Endothelial cell of umbilical vein (primary cell): ENCODE results near the gene KIAA2012. TPM values are rescaled to one million over a fixed set of nuclear protein-coding genes. Genes with fewer than 3 reads are reported as not detected.

ENCODE experiments used
- BruUV-seq: library from RNA; stranded (reverse); fragments of 400-500 nt; replicated peaks from 2 replicates; lab custom pipeline; 2021; lab: Mats Ljungman, UMichigan
- CTCF ChIA-PET: fragments of 300-600, 350-600 bp; sonication (Branson Sonifier 250); formaldehyde crosslinking; loops from one replicate; lab custom pipeline; 2021; ENCODE audit warnings: antibody characterized with exemption, inconsistent platforms; lab: Charles Lee
- POLR2A ChIA-PET: fragments of 300-600, 350-600 bp; sonication (Branson Sonifier 250); formaldehyde crosslinking; loops from one replicate; lab custom pipeline; 2021; ENCODE audit warnings: antibody characterized with exemption, inconsistent platforms; lab: Charles Lee
- DNase-seq: peaks from one replicate; pipeline ENCODE4 v3.0.0-alpha.2; 2011; ENCODE audit warnings: low read depth, low spot score
- FAIRE-seq: peaks from 2 replicates; lab custom pipeline; 2011; peaks lifted over from hg19 to GRCh38; lab: Jason Lieb, UNC
- H2AFZ ChIP-seq: 2 replicates; pipeline ENCODE4 v1.6.0; 2012; ENCODE audit warnings: low read depth, low read length, control low read depth, inconsistent platforms
- H3K27ac ChIP-seq: 2 replicates; pipeline ENCODE4 v1.5.1; 2011; ENCODE audit warnings: low read depth, mild to moderate bottlenecking, control low read depth, low read length, moderate library complexity; ENCODE audit not compliant: insufficient read depth
- H3K27me3 ChIP-seq, 2 experiments: 2 replicates each; pipeline versions ENCODE4 v1.6.0 to v1.6.1; 2011; ENCODE audit warnings: low read length in 2 of 2, mixed read lengths in 1 of 2; ENCODE audit not compliant: control insufficient read depth in 2 of 2, insufficient read depth in 2 of 2
- H3K36me3 ChIP-seq, 2 experiments: 2 replicates in 1 of 2; 3 replicates in 1 of 2; pipeline ENCODE4 v1.5.1; 2011; ENCODE audit warnings: low read length in 2 of 2, mild to moderate bottlenecking in 1 of 2, moderate library complexity in 1 of 2; ENCODE audit not compliant: control insufficient read depth in 2 of 2, insufficient read depth in 2 of 2; ENCODE audit errors: extremely low read depth in 1 of 2
- H3K4me1 ChIP-seq: 3 replicates; pipeline ENCODE4 v1.5.1; 2011; ENCODE audit warnings: mild to moderate bottlenecking, low read length; ENCODE audit not compliant: control insufficient read depth, insufficient read depth; ENCODE audit errors: extremely low read depth
- H3K4me2 ChIP-seq: 2 replicates; pipeline ENCODE4 v1.6.1; 2011; ENCODE audit warnings: low read length, control low read depth, mixed read lengths; ENCODE audit not compliant: insufficient read depth
- H3K4me3 ChIP-seq, 3 experiments: fragments of 200-600 bp in 1 of 3; sonication (generic), shearing (Covaris generic) in 1 of 3; replicated peaks in 1 of 3; 2 replicates each; pipeline ENCODE4 v1.5.1; 2011 to 2016; ENCODE audit warnings: control low read depth in 3 of 3, low read length in 3 of 3, mild to moderate bottlenecking in 2 of 3, inconsistent platforms in 1 of 3, low read depth in 1 of 3, moderate library complexity in 1 of 3; ENCODE audit not compliant: insufficient read depth in 1 of 3
- H3K79me2 ChIP-seq: 2 replicates; pipeline ENCODE4 v1.6.0; 2012; ENCODE audit warnings: low read length, inconsistent platforms; ENCODE audit not compliant: control insufficient read depth, insufficient read depth
- H3K9ac ChIP-seq: replicated peaks from 2 replicates; pipeline ENCODE3; 2011; ENCODE audit warnings: low read length, control low read depth; ENCODE audit not compliant: insufficient read depth; ENCODE audit errors: extremely low read depth
- H3K9me1 ChIP-seq: replicated peaks from 3 replicates; pipeline ENCODE4 v1.6.0; 2011; ENCODE audit warnings: mild to moderate bottlenecking, low read length; ENCODE audit not compliant: control insufficient read depth, insufficient read depth; ENCODE audit errors: extremely low read depth
- H3K9me3 ChIP-seq: replicated peaks from 2 replicates; pipeline ENCODE4 v1.5.1; 2012; ENCODE audit warnings: low read length, inconsistent platforms; ENCODE audit not compliant: control insufficient read depth, insufficient read depth
- H4K20me1 ChIP-seq: replicated peaks from 2 replicates; pipeline ENCODE3; 2011; ENCODE audit warnings: mild to moderate bottlenecking, low read length; ENCODE audit not compliant: control insufficient read depth, insufficient read depth; ENCODE audit errors: extremely low read depth
- CTCF ChIP-seq, 2 donors: IDR thresholded peaks; 1 replicate in 1 of 2; 2 replicates in 1 of 2; pipeline ENCODE4 v1.5.1; 2011; ENCODE audit warnings: low read length in 2 of 2, mild to moderate bottlenecking in 2 of 2, moderate library complexity in 2 of 2, control low read depth in 1 of 2, inconsistent platforms in 1 of 2, low read depth in 1 of 2; ENCODE audit not compliant: insufficient read depth in 1 of 2; ENCODE audit errors: extremely low read depth in 1 of 2
- EZH2 ChIP-seq: IDR thresholded peaks from 2 replicates; pipeline ENCODE4 v1.6.1; 2012; ENCODE audit warnings: borderline replicate concordance, low read depth, mild to moderate bottlenecking, moderate library complexity, low read length, inconsistent platforms; ENCODE audit not compliant: severe bottlenecking
- FOS ChIP-seq: IDR thresholded peaks from 2 replicates; pipeline ENCODE4 v1.6.1; 2011; ENCODE audit warnings: mild to moderate bottlenecking, low read length, moderate library complexity, borderline replicate concordance; ENCODE audit not compliant: insufficient read depth
- GATA2 ChIP-seq: IDR thresholded peaks from 2 replicates; pipeline ENCODE4 v1.7.0; 2011; ENCODE audit warnings: low read depth, mild to moderate bottlenecking, moderate library complexity, mixed read lengths, low read length; ENCODE audit not compliant: insufficient read length, insufficient read depth
- JUN ChIP-seq: IDR thresholded peaks from 2 replicates; pipeline ENCODE4 v1.6.1; 2011; ENCODE audit warnings: borderline replicate concordance, low read depth; ENCODE audit not compliant: insufficient read length, insufficient read depth
- MYC ChIP-seq: IDR thresholded peaks from one replicate; pipeline ENCODE4 v1.6.1; 2011; ENCODE audit warnings: mild to moderate bottlenecking, low read depth, low read length
- POLR2A ChIP-seq: IDR thresholded peaks from 2 replicates; pipeline ENCODE4 v1.6.1; 2012; ENCODE audit warnings: low read depth, mild to moderate bottlenecking, control low read depth, low read length
- POLR2AphosphoS5 ChIP-seq: IDR thresholded peaks from 2 replicates; pipeline ENCODE4 v1.6.1; 2012; ENCODE audit warnings: low read depth, mild to moderate bottlenecking, control low read depth, low read length, moderate library complexity; ENCODE audit not compliant: insufficient read depth
- dilution Hi-C: fragments of 300-500 bp; cut with MboI; formaldehyde crosslinking; loops from one replicate; pipeline ENCODE4 v1.15.0; 2019; ENCODE audit warnings: low sequenced_read_pairs; ENCODE audit not compliant: extremely low pct_ligation_motif_present
- intact Hi-C: fragments of 100-400 bp; cut with micrococcal nuclease; formaldehyde crosslinking; loops from one replicate; pipeline ENCODE4 v1.10.0; 2022
- polyA plus RNA-seq, 4 experiments: library from polyadenylated mRNA; depleted of rRNA in 3 of 4; stranded (reverse) in 3 of 4; unstranded in 1 of 4; fragments of >200 nt; gene quantifications; 2 replicates each; pipeline versions ENCODE4 v1.2.1 to v1.2.3, GENCODE V29; 2011 to 2012; ENCODE audit warnings: missing spikeins in 1 of 4
- total RNA-seq: library from RNA; stranded (reverse); gene quantifications from 2 replicates; pipeline ENCODE4 v1.2.3, GENCODE V29; 2021
- TF ChIP-seq, protein P1 (sequence below): IDR thresholded peaks from 2 replicates; pipeline ENCODE4 v1.6.1; 2011; ENCODE audit not compliant: insufficient read depth, insufficient read length

The KIAA2012 gene
- total and polyA plus RNA-seq, 2 donors (not counting 3 experiments of a cell fraction or from before 2014, with no cell fraction given): not detected

DNA sequence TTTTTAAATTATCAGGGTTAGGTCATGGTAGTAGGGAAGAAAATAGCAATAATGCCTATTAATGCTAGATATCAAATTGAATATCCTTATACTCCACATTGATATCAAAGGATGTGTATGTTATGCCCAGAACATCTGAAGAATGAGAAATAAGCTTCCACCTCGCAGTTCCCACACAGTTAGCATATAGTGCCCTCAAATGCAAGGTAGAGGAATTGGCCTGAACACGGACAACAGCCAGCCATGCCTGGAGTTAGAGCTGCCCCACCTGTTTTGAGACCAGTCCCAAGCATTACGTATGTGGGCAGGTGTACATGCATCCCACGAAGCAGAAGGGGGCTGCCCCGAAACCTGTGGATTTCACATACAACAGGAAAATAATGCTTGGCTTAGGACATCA is 85.7 kb downstream of the KIAA2012 start:
- no peaks in the 10 kb centered on the region for H3K9me3 ChIP-seq
- DNase-seq (no peak), FAIRE-seq (no peak)
- TF ChIP-seq JUN (no peak), POLR2A (no peak), GATA2 (no peak), MYC (no peak), EZH2 (no peak), POLR2AphosphoS5 (no peak), CTCF (IDR thresholded peaks at IDR 0.05; ENCODE audit: extremely low read depth in 1 of 2, insufficient read depth in 1 of 2, low read depth in 1 of 2, low read length in 2 of 2) (no peak), FOS (no peak)
- TF ChIP-seq, protein P1, sequence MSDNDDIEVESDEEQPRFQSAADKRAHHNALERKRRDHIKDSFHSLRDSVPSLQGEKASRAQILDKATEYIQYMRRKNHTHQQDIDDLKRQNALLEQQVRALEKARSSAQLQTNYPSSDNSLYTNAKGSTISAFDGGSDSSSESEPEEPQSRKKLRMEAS: no peak
- H3K27ac ChIP-seq: no peak overlapping the region
- H2AFZ ChIP-seq: no peak overlapping the region
- no peaks in the 10 kb centered on the region for H3K4me1 ChIP-seq
- H3K27me3 ChIP-seq: peaks cover 4 to 8% of the 10 kb centered on the region in 2 experiments
- no peaks in the 10 kb centered on the region for H3K79me2 ChIP-seq
- ChIA-PET POLR2A (no interaction called here), CTCF (interaction anchor here (1.0 to 1.7 kb wide), 2 partner anchors 14 to 298 kb away, joined by 3 to 5 read pairs; no protein-coding TSS in a partner anchor)
- H3K9me1 ChIP-seq: no peaks in the 10 kb centered on the region
- intact Hi-C loops (no loop called here), dilution Hi-C loops (no loop called here)
- no peak overlapping the region for H3K4me3 ChIP-seq
- H4K20me1 ChIP-seq: no peaks in the 10 kb centered on the region
- no peaks in the 10 kb centered on the region for H3K36me3 ChIP-seq
- no peak overlapping the region for H3K9ac ChIP-seq
- no peak overlapping the region for H3K4me2 ChIP-seq
- no TSS peak for BruUV-seq
